HepG2 (cell line): Measurements from ENCODE around the gene LSR. TPM values are rescaled to one million over a fixed set of nuclear protein-coding genes. Genes with fewer than 3 reads are reported as not detected.

Experiments
- FOXJ3 ChIP-seq: sonication (generic); formaldehyde crosslinking; IDR thresholded peaks from 2 replicates; pipeline ENCODE4 v1.4.0; 2020; ENCODE audit warnings: missing genetic modification reagents, mild to moderate bottlenecking, borderline replicate concordance
- FOXM1 ChIP-seq: sonication (generic); formaldehyde crosslinking; IDR thresholded peaks from 2 replicates; pipeline ENCODE4 v1.5.0; 2020; ENCODE audit warnings: missing genetic modification reagents
- HMGA1 ChIP-seq: sonication (generic); formaldehyde crosslinking; conservative IDR thresholded peaks from 2 replicates; pipeline ENCODE4 v1.4.0; 2020; ENCODE audit warnings: missing genetic modification reagents
- MAFK ChIP-seq, 2 experiments: IDR thresholded peaks in 1 of 2; conservative IDR thresholded peaks in 1 of 2; 2 replicates each; pipeline ENCODE4 v1.6.1; 2011; ENCODE audit warnings: improper control_type of control experiment in 2 of 2, low read length in 2 of 2
- MAZ ChIP-seq, 2 experiments: sonication (generic) in 1 of 2; formaldehyde crosslinking in 1 of 2; IDR thresholded peaks; 2 replicates each; pipeline versions ENCODE4 v1.5.0 to v1.6.1; 2012 to 2020; ENCODE audit warnings: low read depth in 2 of 2, mild to moderate bottlenecking in 2 of 2, borderline replicate concordance in 1 of 2, improper control_type of control experiment in 1 of 2, low read length in 1 of 2, missing genetic modification reagents in 1 of 2, moderate library complexity in 1 of 2
- MTF1 ChIP-seq: sonication (generic); formaldehyde crosslinking; IDR thresholded peaks from 2 replicates; pipeline ENCODE4 v1.5.0; 2020; ENCODE audit warnings: missing genetic modification reagents
- MXD3 ChIP-seq: IDR thresholded peaks from 2 replicates; pipeline ENCODE4 v1.6.1; 2016; ENCODE audit warnings: mild to moderate bottlenecking, missing biosample characterization, missing genetic modification reagents
- NFE2L1 ChIP-seq: sonication (generic); formaldehyde crosslinking; IDR thresholded peaks from 2 replicates; pipeline ENCODE4 v1.4.0; 2020; ENCODE audit warnings: missing genetic modification reagents, mild to moderate bottlenecking, borderline replicate concordance
- NR2F2 ChIP-seq: IDR thresholded peaks from 2 replicates; pipeline ENCODE4 v1.6.1; 2012; ENCODE audit warnings: low read depth, inconsistent platforms, borderline replicate concordance
- SRSF9 ChIP-seq: fragments of 200-400 bp; formaldehyde crosslinking; IDR thresholded peaks from 2 replicates; pipeline ENCODE4 v1.6.1; 2018; ENCODE audit warnings: borderline replicate concordance, mild to moderate bottlenecking, low read depth, low read length; ENCODE audit not compliant: insufficient read depth, poor library complexity, severe bottlenecking
- TRIM24 ChIP-seq: sonication (generic); formaldehyde crosslinking; IDR thresholded peaks from 2 replicates; pipeline ENCODE4 v1.8.0; 2022; ENCODE audit warnings: mild to moderate bottlenecking, missing genetic modification reagents
- ZFP82 ChIP-seq: sonication (generic); formaldehyde crosslinking; IDR thresholded peaks from 2 replicates; pipeline ENCODE4 v1.5.1; 2020; ENCODE audit warnings: mild to moderate bottlenecking, missing genetic modification reagents, borderline replicate concordance
- ZIK1 ChIP-seq: sonication (generic); formaldehyde crosslinking; IDR thresholded peaks from 2 replicates; pipeline ENCODE4 v1.5.0; 2020; ENCODE audit warnings: mild to moderate bottlenecking, low read depth, missing genetic modification reagents, borderline replicate concordance
- ZNF263 ChIP-seq: sonication (generic); formaldehyde crosslinking; IDR thresholded peaks from 2 replicates; pipeline ENCODE4 v1.4.0; 2020; ENCODE audit warnings: missing genetic modification reagents
- ZNF296 ChIP-seq: sonication (generic); formaldehyde crosslinking; conservative IDR thresholded peaks from 2 replicates; pipeline ENCODE4 v1.5.0; 2020; ENCODE audit warnings: mild to moderate bottlenecking, missing genetic modification reagents
- ZNF660 ChIP-seq: sonication (generic); formaldehyde crosslinking; IDR thresholded peaks from 2 replicates; pipeline ENCODE4 v1.5.1; 2020; ENCODE audit warnings: mild to moderate bottlenecking, low read depth, missing genetic modification reagents, borderline replicate concordance
- polyA plus RNA-seq, 8 experiments: library from polyadenylated mRNA; depleted of rRNA in 3 of 8; stranded (reverse) in 7 of 8; unstranded in 1 of 8; fragments of >200 nt; fragmentation: Illumina TruSeq in 4 of 8; extraction: Trizol in 4 of 8; gene quantifications; 2 replicates each; pipeline versions ENCODE4 v1.2.1 to v1.2.3, GENCODE V29; 2011 to 2016; ENCODE audit warnings: low read depth in 4 of 8, missing spikeins in 1 of 8, mixed read lengths in 1 of 8; ENCODE audit not compliant: insufficient read depth in 1 of 8
- total RNA-seq, 5 experiments: library from RNA; depleted of rRNA; stranded (reverse); fragments of >200 nt; fragmentation: Illumina TruSeq; extraction: Trizol; gene quantifications; 2 replicates each; pipeline ENCODE4 v1.2.3, GENCODE V29; 2016; ENCODE audit warnings: low read depth in 1 of 5
- TF ChIP-seq, protein P1 (sequence below): sonication (generic); formaldehyde crosslinking; IDR thresholded peaks from 2 replicates; pipeline ENCODE4 v1.4.0; 2020; ENCODE audit warnings: missing genetic modification reagents, mild to moderate bottlenecking, borderline replicate concordance
- TF ChIP-seq, protein P2 (sequence below): sonication (generic); formaldehyde crosslinking; IDR thresholded peaks from 2 replicates; pipeline ENCODE4 v1.9.0; 2022; ENCODE audit warnings: missing genetic modification reagents, mild to moderate bottlenecking, borderline replicate concordance
- TF ChIP-seq, protein P3 (sequence below): sonication (generic); formaldehyde crosslinking; IDR thresholded peaks from 2 replicates; pipeline ENCODE4 v1.4.0; 2020; ENCODE audit warnings: mild to moderate bottlenecking, low read depth, missing genetic modification reagents
- TF ChIP-seq, protein P4 (sequence below): sonication (generic); formaldehyde crosslinking; IDR thresholded peaks from 2 replicates; pipeline ENCODE4 v1.8.1; 2023; ENCODE audit warnings: mild to moderate bottlenecking, missing genetic modification reagents

LSR gene
- total and polyA plus RNA-seq, 2 of the 13 experiments (the other 11 are each of a cell fraction or from before 2014, with no cell fraction given), result 29.2 to 79.2 TPM

- TF ChIP-seq MAZ (IDR thresholded peaks at IDR 0.05; ENCODE audit: borderline replicate concordance, low read depth, low read length), result peak; percentile 92
- peak; percentile 95 for TF ChIP-seq MAZ (CRISPR knock-in tag; IDR thresholded peaks at IDR 0.05; ENCODE audit: low read depth)
- peak; percentile 29; the same call in 1 of the 2 replicates for TF ChIP-seq NR2F2
- TF ChIP-seq, protein P1, sequence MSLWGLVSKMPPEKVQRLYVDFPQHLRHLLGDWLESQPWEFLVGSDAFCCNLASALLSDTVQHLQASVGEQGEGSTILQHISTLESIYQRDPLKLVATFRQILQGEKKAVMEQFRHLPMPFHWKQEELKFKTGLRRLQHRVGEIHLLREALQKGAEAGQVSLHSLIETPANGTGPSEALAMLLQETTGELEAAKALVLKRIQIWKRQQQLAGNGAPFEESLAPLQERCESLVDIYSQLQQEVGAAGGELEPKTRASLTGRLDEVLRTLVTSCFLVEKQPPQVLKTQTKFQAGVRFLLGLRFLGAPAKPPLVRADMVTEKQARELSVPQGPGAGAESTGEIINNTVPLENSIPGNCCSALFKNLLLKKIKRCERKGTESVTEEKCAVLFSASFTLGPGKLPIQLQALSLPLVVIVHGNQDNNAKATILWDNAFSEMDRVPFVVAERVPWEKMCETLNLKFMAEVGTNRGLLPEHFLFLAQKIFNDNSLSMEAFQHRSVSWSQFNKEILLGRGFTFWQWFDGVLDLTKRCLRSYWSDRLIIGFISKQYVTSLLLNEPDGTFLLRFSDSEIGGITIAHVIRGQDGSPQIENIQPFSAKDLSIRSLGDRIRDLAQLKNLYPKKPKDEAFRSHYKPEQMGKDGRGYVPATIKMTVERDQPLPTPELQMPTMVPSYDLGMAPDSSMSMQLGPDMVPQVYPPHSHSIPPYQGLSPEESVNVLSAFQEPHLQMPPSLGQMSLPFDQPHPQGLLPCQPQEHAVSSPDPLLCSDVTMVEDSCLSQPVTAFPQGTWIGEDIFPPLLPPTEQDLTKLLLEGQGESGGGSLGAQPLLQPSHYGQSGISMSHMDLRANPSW (CRISPR knock-in tag), result 0 out of 2 replicates have a peak, but pooled peaks have one; percentile 83
- no peak for TF ChIP-seq MAFK (conservative IDR thresholded peaks at IDR 0.05 in 1 of 2, IDR thresholded peaks at IDR 0.05 in 1 of 2; ENCODE audit: low read length in 2 of 2)
- TF ChIP-seq, protein P2, sequence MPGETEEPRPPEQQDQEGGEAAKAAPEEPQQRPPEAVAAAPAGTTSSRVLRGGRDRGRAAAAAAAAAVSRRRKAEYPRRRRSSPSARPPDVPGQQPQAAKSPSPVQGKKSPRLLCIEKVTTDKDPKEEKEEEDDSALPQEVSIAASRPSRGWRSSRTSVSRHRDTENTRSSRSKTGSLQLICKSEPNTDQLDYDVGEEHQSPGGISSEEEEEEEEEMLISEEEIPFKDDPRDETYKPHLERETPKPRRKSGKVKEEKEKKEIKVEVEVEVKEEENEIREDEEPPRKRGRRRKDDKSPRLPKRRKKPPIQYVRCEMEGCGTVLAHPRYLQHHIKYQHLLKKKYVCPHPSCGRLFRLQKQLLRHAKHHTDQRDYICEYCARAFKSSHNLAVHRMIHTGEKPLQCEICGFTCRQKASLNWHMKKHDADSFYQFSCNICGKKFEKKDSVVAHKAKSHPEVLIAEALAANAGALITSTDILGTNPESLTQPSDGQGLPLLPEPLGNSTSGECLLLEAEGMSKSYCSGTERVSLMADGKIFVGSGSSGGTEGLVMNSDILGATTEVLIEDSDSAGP (CRISPR knock-in tag), result peak; percentile 99
- TF ChIP-seq TRIM24, result no peak
- no peak for TF ChIP-seq FOXM1 (CRISPR knock-in tag)
- TF ChIP-seq ZFP82 (CRISPR knock-in tag), result peak; percentile 71; the same call in 1 of the 2 replicates
- TF ChIP-seq FOXJ3 (CRISPR knock-in tag), result no peak; the same call in 1 of the 2 replicates
- TF ChIP-seq ZNF660, result no peak
- no peak for TF ChIP-seq ZNF296
- TF ChIP-seq ZIK1 (CRISPR knock-in tag), result peak; percentile 67; the same call in 1 of the 2 replicates
- TF ChIP-seq, protein P3, sequence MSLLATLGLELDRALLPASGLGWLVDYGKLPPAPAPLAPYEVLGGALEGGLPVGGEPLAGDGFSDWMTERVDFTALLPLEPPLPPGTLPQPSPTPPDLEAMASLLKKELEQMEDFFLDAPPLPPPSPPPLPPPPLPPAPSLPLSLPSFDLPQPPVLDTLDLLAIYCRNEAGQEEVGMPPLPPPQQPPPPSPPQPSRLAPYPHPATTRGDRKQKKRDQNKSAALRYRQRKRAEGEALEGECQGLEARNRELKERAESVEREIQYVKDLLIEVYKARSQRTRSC (CRISPR knock-in tag), result no peak
- TF ChIP-seq HMGA1 (CRISPR knock-in tag), result no peak
- TF ChIP-seq MTF1, result no peak
- TF ChIP-seq, protein P4, sequence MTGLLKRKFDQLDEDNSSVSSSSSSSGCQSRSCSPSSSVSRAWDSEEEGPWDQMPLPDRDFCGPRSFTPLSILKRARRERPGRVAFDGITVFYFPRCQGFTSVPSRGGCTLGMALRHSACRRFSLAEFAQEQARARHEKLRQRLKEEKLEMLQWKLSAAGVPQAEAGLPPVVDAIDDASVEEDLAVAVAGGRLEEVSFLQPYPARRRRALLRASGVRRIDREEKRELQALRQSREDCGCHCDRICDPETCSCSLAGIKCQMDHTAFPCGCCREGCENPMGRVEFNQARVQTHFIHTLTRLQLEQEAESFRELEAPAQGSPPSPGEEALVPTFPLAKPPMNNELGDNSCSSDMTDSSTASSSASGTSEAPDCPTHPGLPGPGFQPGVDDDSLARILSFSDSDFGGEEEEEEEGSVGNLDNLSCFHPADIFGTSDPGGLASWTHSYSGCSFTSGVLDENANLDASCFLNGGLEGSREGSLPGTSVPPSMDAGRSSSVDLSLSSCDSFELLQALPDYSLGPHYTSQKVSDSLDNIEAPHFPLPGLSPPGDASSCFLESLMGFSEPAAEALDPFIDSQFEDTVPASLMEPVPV, result peak; percentile 81; the same call in 1 of the 2 replicates
- TF ChIP-seq ZNF263 (CRISPR knock-in tag), result peak; percentile 79
- TF ChIP-seq MXD3 (CRISPR knock-in tag), result peak; percentile 68
- TF ChIP-seq SRSF9, result no peak
- no peak for TF ChIP-seq NFE2L1
Observed at GRCh38 chr19:35248310-35249145, at the start of gene LSR (continued).
